Ovary (tissue), 9 donors: Measurements from ENCODE around the gene STK32C. TPM values are rescaled to one million over a fixed set of nuclear protein-coding genes. Genes with fewer than 3 reads are reported as not detected.

Source experiments
- DNase-seq, 5 donors: peaks; one replicate each; pipeline ENCODE4 v3.0.0-alpha.2; 2019 to 2020
- H3K27ac ChIP-seq, 2 donors: fragments of 200-600 bp; one replicate each; pipeline versions ENCODE4 v1.5.1 to v1.8.0; 2019 to 2022
- H3K27me3 ChIP-seq: fragments of 200-600 bp; one replicate; pipeline ENCODE4 v1.8.0; 2022
- H3K36me3 ChIP-seq: fragments of 200-600 bp; sonication (generic); one replicate; pipeline ENCODE4 v1.5.1; 2019
- H3K4me1 ChIP-seq: one replicate; pipeline ENCODE4 v1.8.1; 2013; ENCODE audit warnings: mild to moderate bottlenecking, moderate library complexity; ENCODE audit not compliant: insufficient read depth
- H3K4me3 ChIP-seq: fragments of 200-600 bp; sonication (generic); one replicate; pipeline ENCODE4 v1.5.1; 2017
- H3K9me3 ChIP-seq, 2 donors: fragments of 200-600 bp in 1 of 2; sonication (generic) in 1 of 2; one replicate each; pipeline versions ENCODE4 v1.5.1 to v1.8.1; 2013 to 2019; ENCODE audit warnings: mild to moderate bottlenecking in 1 of 2, moderate library complexity in 1 of 2
- CTCF ChIP-seq, 3 donors: fragments of 450-650 bp in 2 of 3; fragments of 200-600 bp in 1 of 3; IDR thresholded peaks; one replicate each; pipeline versions ENCODE4 v1.5.1 to v1.8.0; 2016 to 2022; ENCODE audit warnings: antibody characterized with exemption in 3 of 3, mild to moderate bottlenecking in 1 of 3
- EP300 ChIP-seq: sonication (generic); formaldehyde crosslinking; IDR thresholded peaks from one replicate; pipeline ENCODE4 v1.6.1; 2017; ENCODE audit warnings: antibody characterized with exemption
- POLR2A ChIP-seq: fragments of 450-650 bp; IDR thresholded peaks from one replicate; pipeline ENCODE4 v1.6.1; 2017; ENCODE audit warnings: antibody characterized with exemption, mild to moderate bottlenecking, moderate library complexity
- WGBS, 3 donors: extraction: QIAGEN DNeasy Blood & Tissue Kit in 1 of 3; methylation state at CpG; one replicate each; pipeline versions ENCODE4 v1.1.5 to v1.1.7; 2013 to 2017; 5-methylcytosine and 5-hydroxymethylcytosine counted together
- intact Hi-C, 4 donors: fragments of 100-400 bp; cut with DNase I; formaldehyde crosslinking; loops; one replicate each; pipeline versions ENCODE4 v1.11.0 to v1.15.1; 2022 to 2023
- polyA plus RNA-seq, 2 donors: library from polyadenylated mRNA; stranded (reverse); fragments of 200-250 nt in 1 of 2; fragments of 350-450 nt in 1 of 2; fragmentation: Illumina TruSeq in 1 of 2; extraction: RNeasy Lipid Tissue Mini Kit (QIAGEN cat#74804) in 1 of 2; gene quantifications; one replicate each; pipeline ENCODE4 v1.2.3, GENCODE V29; 2013 to 2014
- total RNA-seq, 7 donors: library from RNA; depleted of rRNA in 2 of 7; stranded (reverse); fragments of >200 nt in 2 of 7; fragmentation: NEBNext Ultra II Directional in 3 of 7; extraction: Animal tissue kit (Norgen Biotek cat#: 25700) in 3 of 7; gene quantifications; one replicate each; pipeline versions ENCODE4 v1.1.0 to v1.2.4, GENCODE V29; 2016 to 2023
- donor health status: DM: no; HTN: no; CAD: no; lungs with moderate emphysema.
- donor health status: DM: no; HTN: no; CAD: no.
- donor health status: Bipolar disorder and iron deficiency.
- donor health status: DM: yes; HTN: yes; CAD: no.
- donor health status: DM: no; HTN: no; CAD: no.
- donor health status: DM: yes; HTN: yes; CAD: no.

STK32C gene
- total and polyA plus RNA-seq, 9 donors = 2.6 to 13.8 (median 8.8) TPM

- H3K27ac ChIP-seq = no peak overlapping the region
- no peaks in the 10 kb centered on the region for H3K9me3 ChIP-seq
- peak in 1 of 5 donors; percentile 13 for DNase-seq
- H3K36me3 ChIP-seq = no peaks in the 10 kb centered on the region
- 66 to 70% (median 69%) methylated on average over 26 of the region's 26 CpGs for WGBS, 3 donors
- no peaks in the 10 kb centered on the region for H3K27me3 ChIP-seq
- intact Hi-C loops = no loop called here
- H3K4me1 ChIP-seq = no peaks in the 10 kb centered on the region
- H3K4me3 ChIP-seq = no peak overlapping the region
- TF ChIP-seq CTCF (IDR thresholded peaks at IDR 0.05) = no peak
- TF ChIP-seq EP300 = no peak
- TF ChIP-seq POLR2A = no peak
Observed at GRCh38 chr10:132172091-132173066, 135.4 kb downstream of the STK32C start.

GRCh38 chr10:132170561-132171361, 137.0 kb downstream of the STK32C start:
- intact Hi-C loops = no loop called here
- peak in 1 of 5 donors; percentile 19 for DNase-seq
- TF ChIP-seq EP300 (no peak), POLR2A (no peak), CTCF (IDR thresholded peaks at IDR 0.05) (no peak)

GRCh38 chr10:132169766-132170560, 137.8 kb downstream of the STK32C start:
- 91 to 93% (median 93%) methylated on average over 35 to 46 of the region's 46 CpGs for WGBS, 3 donors
- intact Hi-C loops = no loop called here
- TF ChIP-seq EP300 (no peak), POLR2A (no peak), CTCF (IDR thresholded peaks at IDR 0.05) (no peak)
- Histone ChIP-seq H3K4me1 (no peaks in the 10 kb centered on the region), H3K36me3 (no peaks in the 10 kb centered on the region), H3K27ac (no peak overlapping the region), H3K4me3 (no peak overlapping the region), H3K27me3 (no peaks in the 10 kb centered on the region), H3K9me3 (no peaks in the 10 kb centered on the region)
- DNase-seq = peak in 2 of 5 donors; percentile 19 to 28

More at GRCh38 chr10:132170561-132171361, 137.0 kb downstream of the STK32C start:
- H3K9me3 ChIP-seq = no peaks in the 10 kb centered on the region
- no peaks in the 10 kb centered on the region for H3K4me1 ChIP-seq
- no peak overlapping the region for H3K4me3 ChIP-seq
- H3K27me3 ChIP-seq = no peaks in the 10 kb centered on the region
- H3K27ac ChIP-seq = no peak overlapping the region
- H3K36me3 ChIP-seq = no peaks in the 10 kb centered on the region
- WGBS, 3 donors = 82 to 83% (median 82%) methylated on average over 32 to 36 of the region's 36 CpGs
